BJ (cell line): ENCODE measurements around the gene CALCOCO1. TPM values are rescaled to one million over a fixed set of nuclear protein-coding genes. Genes with fewer than 3 reads are reported as not detected.

Source experiments
- CTCF ChIA-PET: fragments of 350-600 bp; formaldehyde crosslinking; extraction: SDS; loops from one replicate; lab custom pipeline; 2021; ENCODE audit warnings: antibody characterized with exemption, inconsistent platforms; lab: Yijun Ruan, JAX
- POLR2A ChIA-PET: fragments of 300-600 bp; sonication (Branson Sonifier 250); formaldehyde crosslinking; extraction: SDS; loops from one replicate; lab custom pipeline; 2021; ENCODE audit warnings: antibody characterized with exemption; lab: Charles Lee
- DNase-seq: peaks from one replicate; pipeline ENCODE4 v3.0.0-alpha.2; 2011; ENCODE audit warnings: low read depth
- H3K27me3 ChIP-seq: 2 replicates; pipeline ENCODE4 v1.6.0; 2011; ENCODE audit warnings: low read length; ENCODE audit not compliant: control insufficient read depth, insufficient read depth
- H3K36me3 ChIP-seq: 2 replicates; pipeline ENCODE4 v1.5.1; 2011; ENCODE audit warnings: low read length; ENCODE audit not compliant: control insufficient read depth, insufficient read depth
- H3K4me3 ChIP-seq: 2 replicates; pipeline ENCODE4 v1.5.1; 2011; ENCODE audit warnings: low read depth, mild to moderate bottlenecking, control low read depth, low read length
- polyA plus RNA-seq: library from polyadenylated mRNA; depleted of rRNA; stranded (reverse); fragments of >200 nt; gene quantifications from 2 replicates; pipeline ENCODE4 v1.2.3, GENCODE V29; 2011
- TF ChIP-seq, protein P1 (sequence below): IDR thresholded peaks from 2 replicates; pipeline ENCODE4 v1.5.1; 2011; ENCODE audit warnings: low read depth, mild to moderate bottlenecking, control low read depth, inconsistent platforms, low read length, moderate library complexity; ENCODE audit not compliant: insufficient read depth

Gene CALCOCO1
- polyA plus RNA-seq, 1 experiment: 206 TPM

DNA sequence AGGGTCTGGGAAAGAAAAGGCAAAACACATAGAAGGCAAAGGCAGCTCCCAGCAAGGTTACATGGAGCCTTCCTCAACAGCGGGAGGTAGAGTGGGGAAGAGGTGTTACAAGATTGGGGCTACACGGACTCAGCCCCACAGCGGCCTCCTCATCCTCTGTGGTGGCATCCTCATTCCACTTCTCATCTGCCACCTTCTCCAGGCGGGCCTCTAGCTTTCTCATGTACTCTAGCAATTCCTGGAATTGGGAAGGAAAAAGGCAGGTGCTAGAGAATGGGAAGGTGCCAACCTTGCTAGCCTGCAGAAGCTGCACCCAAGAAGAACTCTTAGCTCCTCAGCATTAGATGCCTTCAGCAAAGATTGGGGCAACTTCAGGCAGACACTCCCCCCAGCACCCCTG, 13.2 kb downstream of the CALCOCO1 start:
- Histone ChIP-seq H3K36me3 (peaks cover 39% of the 10 kb centered on the region), H3K4me3 (no peak overlapping the region), H3K27me3 (peaks cover 2% of the 10 kb centered on the region; the same call in 1 of the 2 replicates)
- ChIA-PET POLR2A (no interaction called here), CTCF (interaction anchor here (0.6 to 2.1 kb wide), 5 partner anchors 11 to 275 kb away, joined by 3 to 12 read pairs (median 8); no protein-coding TSS in a partner anchor)
- TF ChIP-seq, protein P1, sequence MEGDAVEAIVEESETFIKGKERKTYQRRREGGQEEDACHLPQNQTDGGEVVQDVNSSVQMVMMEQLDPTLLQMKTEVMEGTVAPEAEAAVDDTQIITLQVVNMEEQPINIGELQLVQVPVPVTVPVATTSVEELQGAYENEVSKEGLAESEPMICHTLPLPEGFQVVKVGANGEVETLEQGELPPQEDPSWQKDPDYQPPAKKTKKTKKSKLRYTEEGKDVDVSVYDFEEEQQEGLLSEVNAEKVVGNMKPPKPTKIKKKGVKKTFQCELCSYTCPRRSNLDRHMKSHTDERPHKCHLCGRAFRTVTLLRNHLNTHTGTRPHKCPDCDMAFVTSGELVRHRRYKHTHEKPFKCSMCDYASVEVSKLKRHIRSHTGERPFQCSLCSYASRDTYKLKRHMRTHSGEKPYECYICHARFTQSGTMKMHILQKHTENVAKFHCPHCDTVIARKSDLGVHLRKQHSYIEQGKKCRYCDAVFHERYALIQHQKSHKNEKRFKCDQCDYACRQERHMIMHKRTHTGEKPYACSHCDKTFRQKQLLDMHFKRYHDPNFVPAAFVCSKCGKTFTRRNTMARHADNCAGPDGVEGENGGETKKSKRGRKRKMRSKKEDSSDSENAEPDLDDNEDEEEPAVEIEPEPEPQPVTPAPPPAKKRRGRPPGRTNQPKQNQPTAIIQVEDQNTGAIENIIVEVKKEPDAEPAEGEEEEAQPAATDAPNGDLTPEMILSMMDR: no peak
- no peak for DNase-seq

DNA sequence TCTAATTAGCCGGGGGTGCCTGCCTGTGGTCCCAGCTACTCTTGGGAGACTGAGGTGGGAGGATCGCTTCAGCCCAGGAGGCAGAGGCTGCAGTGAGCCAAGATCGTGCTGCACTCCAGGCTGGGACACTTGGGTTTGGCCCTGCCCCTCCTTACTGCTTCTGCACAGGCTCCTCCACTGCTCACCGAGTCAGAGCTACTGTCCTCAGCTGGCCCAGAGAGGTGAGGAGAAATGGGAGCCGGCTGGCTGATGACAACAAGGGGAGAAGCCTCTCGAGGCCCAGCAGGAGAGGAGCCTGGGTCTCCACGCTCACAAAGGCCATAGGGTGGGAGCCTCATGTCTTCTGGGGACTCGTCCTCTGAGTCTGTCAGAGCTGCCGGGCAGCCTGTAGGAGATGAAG, 13.7 kb downstream of the CALCOCO1 start:
- no peak overlapping the region for H3K4me3 ChIP-seq

DNA sequence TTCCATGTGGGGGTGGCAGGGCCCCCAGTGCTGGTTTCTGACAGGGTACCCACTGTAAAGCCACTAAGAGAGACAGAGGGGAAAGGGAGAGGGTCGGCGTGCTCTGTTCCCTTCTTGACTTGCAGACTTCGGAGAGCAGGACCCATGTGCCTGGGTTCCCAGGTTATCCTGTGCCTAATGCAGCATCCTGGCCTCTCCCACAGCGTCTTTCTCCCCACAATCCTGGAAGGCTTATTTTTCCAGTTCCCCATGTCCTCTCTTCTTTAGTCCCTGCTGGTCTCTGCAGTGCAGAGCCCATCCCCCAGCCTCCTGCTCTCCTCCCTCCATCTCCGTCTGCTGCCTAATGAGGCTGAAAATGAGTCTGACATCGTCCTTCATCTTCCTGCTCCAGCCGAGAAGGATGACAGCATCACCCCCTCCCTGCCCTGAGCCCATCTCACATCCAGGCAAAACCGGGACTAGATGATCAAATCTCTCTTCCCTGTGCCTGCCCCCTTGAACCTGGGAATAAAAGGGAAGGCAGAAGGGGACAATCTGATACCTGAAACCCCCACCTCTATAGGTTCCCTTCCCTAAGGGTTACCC, 15.1 kb downstream of the CALCOCO1 start:
- ChIA-PET POLR2A (no interaction called here), CTCF (no interaction called here)
- Histone ChIP-seq H3K27me3 (peaks cover 4% of the 10 kb centered on the region), H3K36me3 (peaks cover 39% of the 10 kb centered on the region), H3K4me3 (no peak overlapping the region)
- no peak for DNase-seq
- TF ChIP-seq, protein P1: no peak

More for the DNA sequence above, 13.7 kb downstream of the CALCOCO1 start:
- DNase-seq: no peak
- peaks cover 2% of the 10 kb centered on the region; the same call in 1 of the 2 replicates for H3K27me3 ChIP-seq
- POLR2A ChIA-PET: no interaction called here
- TF ChIP-seq, protein P1: no peak
- CTCF ChIA-PET: interaction anchor here (0.6 to 2.1 kb wide), 7 partner anchors 11 to 275 kb away, joined by 3 to 12 read pairs (median 5); no protein-coding TSS in a partner anchor
- H3K36me3 ChIP-seq: peaks cover 39% of the 10 kb centered on the region

DNA sequence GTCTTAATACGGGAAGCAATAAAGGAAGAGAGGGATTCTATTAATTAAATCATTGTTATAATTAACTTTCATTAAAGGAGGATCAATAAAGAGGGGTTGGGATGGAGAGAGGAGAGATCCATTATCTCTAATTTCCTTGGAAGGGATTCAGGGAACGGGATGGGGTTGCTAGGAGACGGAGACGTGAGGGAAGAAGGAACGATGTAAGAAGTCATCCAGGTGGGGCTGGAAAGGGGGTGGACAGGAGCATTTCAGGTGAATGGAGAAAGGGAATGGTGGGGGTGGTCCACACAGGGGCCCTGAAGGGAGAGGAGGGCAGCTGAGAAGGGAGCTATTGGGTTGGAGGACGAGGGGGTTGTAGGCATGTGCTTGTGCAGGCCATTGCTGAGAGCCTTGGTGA, 17.2 kb downstream of the CALCOCO1 start:
- TF ChIP-seq, protein P1: no peak
- CTCF ChIA-PET: interaction anchor here (5.6 to 5.7 kb wide), 2 partner anchors 33 to 37 kb away, joined by 34 to 48 read pairs; no protein-coding TSS in a partner anchor
- no peak for DNase-seq
- POLR2A ChIA-PET: no interaction called here
- peaks cover 25% of the 10 kb centered on the region for H3K36me3 ChIP-seq
- H3K4me3 ChIP-seq: no peak overlapping the region
- peaks cover 7% of the 10 kb centered on the region for H3K27me3 ChIP-seq

DNA sequence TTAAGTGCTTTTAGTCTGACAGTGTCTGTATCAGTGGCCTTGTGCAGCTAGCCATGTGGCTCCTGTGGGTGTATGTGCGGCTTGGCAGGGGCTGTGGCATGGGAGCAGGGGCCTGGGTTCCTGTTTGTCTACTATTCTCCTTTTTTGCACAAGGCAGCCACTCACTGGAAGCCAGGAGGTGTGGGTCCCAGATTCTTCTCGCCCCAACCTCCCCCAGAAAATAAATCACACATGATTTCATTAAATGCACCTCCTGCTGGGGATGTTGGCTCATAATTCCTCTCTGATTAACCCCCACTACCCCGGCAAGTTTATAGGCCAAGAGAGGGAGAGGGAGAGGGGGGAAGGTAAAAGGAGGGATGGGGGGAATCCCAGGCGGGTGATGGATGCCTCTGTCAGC, 17.6 kb downstream of the CALCOCO1 start:
- TF ChIP-seq, protein P1: no peak
- Histone ChIP-seq H3K36me3 (peaks cover 20% of the 10 kb centered on the region), H3K4me3 (no peak overlapping the region), H3K27me3 (peaks cover 7% of the 10 kb centered on the region)
- POLR2A ChIA-PET: no interaction called here
- DNase-seq: no peak
- CTCF ChIA-PET: interaction anchor here (1.9 to 5.7 kb wide), 3 partner anchors 9 to 37 kb away, joined by 9 to 48 read pairs (median 34); no protein-coding TSS in a partner anchor
